Measurements from ENCODE around the gene TICAM1.

TICAM1 gene

DNA sequence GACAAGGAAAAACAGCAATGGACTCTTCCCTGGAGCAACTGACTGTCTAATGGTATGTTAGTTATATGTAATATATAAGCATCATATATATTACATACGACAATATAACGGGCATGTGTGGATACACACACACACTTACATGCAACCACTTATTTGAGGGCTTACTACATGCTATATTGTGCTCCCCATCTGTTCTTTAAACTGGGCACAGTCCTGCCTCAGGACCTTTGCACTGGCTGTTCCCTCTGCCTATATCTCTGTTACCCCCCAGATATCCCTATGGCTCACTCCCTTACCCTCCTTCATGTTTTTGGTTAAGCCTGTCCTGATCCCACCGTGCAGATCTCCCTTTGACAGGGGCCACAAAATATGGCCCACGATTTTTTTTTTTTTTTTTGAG lies 10.2 kb downstream of the TICAM1 start:
- H3K4me3 ChIP-seq (ENCODE audit: low read depth, low read length): no peak overlapping the region
- TF ChIP-seq, protein P1, sequence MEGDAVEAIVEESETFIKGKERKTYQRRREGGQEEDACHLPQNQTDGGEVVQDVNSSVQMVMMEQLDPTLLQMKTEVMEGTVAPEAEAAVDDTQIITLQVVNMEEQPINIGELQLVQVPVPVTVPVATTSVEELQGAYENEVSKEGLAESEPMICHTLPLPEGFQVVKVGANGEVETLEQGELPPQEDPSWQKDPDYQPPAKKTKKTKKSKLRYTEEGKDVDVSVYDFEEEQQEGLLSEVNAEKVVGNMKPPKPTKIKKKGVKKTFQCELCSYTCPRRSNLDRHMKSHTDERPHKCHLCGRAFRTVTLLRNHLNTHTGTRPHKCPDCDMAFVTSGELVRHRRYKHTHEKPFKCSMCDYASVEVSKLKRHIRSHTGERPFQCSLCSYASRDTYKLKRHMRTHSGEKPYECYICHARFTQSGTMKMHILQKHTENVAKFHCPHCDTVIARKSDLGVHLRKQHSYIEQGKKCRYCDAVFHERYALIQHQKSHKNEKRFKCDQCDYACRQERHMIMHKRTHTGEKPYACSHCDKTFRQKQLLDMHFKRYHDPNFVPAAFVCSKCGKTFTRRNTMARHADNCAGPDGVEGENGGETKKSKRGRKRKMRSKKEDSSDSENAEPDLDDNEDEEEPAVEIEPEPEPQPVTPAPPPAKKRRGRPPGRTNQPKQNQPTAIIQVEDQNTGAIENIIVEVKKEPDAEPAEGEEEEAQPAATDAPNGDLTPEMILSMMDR (IDR thresholded peaks at IDR 0.05; ENCODE audit: low read depth, low read length): no peak

DNA sequence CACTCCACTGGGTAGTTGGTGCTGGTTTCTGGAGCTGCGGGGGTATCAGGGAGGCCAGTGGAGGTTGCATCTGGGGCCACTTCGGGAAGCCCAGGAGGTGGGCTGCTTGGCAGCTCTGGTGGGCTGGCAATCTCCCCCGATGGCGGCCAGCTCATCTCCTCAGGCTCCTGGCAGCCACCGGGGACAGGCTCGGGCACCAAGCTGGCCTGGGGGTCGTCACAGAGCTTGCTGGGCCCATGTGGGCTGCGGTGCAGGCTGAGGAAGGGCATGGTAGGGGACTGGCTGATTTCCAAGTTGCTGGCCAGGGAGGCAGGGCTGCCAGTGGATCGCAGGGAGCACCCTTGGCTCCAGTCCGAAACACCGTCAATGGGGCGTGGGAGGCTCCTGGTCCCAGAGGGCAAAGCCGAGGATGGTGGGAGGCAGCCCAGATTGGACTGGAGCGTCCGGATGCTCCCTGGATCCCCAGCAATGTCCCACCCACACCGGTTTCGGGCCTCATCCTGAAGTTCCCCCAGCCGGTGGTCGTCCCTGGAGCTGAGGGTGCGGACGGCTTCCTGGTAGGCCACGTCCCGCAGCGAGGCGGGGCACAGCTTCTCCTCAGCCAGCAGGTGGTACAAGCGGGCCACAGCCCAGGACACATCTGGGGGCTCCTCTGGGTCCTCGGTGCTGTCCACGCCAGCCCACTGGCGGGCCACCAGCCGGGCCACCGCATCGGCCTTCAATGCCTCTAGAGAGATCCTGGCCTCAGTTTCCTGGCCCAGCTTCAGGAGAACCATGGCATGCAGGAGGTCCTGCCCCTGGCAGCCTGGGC lies 13.8 kb downstream of the TICAM1 start:
- TF ChIP-seq, protein P1 (IDR thresholded peaks at IDR 0.05; ENCODE audit: low read depth, low read length): no peak
- H3K4me3 ChIP-seq (ENCODE audit: low read depth, low read length): no peak overlapping the region

DNA sequence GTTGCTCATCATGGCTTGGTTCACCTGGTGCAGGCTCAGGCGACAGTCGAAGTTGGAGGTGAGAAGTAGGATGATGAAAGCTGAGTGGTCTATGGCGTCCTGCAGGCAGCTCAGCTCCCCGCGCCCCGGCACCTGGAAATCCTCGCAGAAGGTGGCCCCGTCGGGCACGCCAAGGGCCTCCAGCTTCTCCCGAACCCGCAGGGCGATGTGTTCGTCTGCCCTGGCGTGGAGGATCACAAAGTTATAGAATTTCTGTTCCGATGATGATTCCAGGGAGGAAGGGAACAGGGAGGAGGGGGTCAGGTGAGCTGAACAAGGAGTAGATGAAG lies 14.6 kb downstream of the TICAM1 start:
- H3K4me3 ChIP-seq (ENCODE audit: low read depth, low read length): no peak overlapping the region
- TF ChIP-seq, protein P1 (IDR thresholded peaks at IDR 0.05; ENCODE audit: low read depth, low read length): no peak

DNA sequence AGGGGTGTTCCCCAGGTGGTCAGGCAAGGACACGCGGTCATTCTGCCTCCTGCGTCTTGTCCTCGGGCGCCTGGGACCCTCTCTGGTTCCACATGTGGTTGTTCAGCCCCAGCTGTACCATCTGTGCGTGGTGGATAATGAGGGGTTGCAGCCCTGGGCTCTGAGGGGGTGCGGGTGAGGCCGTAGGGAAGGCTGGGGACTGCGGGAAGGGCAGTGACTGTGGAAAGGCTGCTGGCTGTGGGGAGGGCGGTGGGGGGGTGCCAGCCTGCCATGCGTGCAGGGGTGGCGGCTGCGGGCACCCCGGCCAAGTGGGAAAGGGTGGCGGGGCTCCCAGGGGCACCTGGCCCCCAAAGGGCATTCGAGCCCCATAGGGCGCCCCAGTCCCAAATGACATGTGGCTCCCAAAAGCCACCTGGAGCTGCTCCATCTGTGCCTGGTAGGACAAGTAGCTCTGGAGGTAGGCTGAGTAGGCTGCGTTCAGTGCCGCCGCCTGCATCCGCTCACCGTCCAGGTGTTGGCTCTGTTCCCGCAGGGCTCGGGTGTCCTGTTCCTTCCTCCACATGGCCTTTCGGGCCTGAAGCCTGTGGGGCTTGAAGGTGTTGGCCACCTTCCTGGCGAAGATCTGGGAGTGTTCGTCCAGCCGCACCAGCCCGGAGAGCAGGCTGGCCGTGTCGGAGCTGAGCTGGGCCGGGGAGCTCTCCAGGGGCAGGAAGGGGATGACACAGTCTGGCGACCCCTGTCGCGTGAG lies 15.1 kb downstream of the TICAM1 start:
- TF ChIP-seq, protein P1 (IDR thresholded peaks at IDR 0.05; ENCODE audit: low read depth, low read length): no peak

DNA sequence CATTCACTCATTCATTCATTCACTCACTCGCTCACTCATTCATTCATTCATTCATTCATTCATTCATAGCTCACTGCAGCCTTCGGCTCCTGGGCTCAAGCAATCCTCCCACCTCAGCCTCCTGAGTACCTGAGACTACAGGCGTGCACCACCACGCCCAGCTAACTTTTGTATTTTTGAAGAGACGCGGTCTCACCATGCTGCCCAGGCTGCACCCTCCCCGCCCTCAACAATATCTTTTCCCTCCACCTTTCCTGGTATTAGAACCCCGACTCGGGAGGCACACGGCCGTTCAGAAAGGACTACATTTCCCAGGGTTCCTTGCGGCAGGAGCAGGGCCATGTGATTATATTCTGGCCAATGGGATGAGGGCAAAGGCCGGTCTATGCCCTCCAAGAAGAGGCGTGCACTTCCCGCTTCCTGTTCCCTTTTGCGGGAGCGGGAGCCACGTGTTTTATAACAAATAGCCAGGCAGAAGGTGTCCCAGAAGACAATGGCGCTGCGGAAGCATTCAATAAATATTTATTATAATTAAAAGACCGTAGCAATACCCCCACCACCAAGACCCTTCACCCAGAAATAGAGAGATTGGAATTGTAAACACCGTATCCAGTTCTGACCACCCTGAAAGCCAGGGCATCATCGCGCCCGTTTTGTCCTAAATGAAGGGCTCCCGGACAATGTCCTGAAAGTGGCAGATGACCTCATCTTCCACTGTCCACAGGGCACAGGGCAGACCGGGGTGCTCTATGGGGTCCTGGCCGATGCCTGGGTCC lies 15.9 kb downstream of the TICAM1 start:
- TF ChIP-seq, protein P1 (IDR thresholded peaks at IDR 0.05; ENCODE audit: low read depth, low read length): no peak

More for the DNA sequence above, 15.1 kb downstream of the TICAM1 start:
- H3K4me3 ChIP-seq (ENCODE audit: low read depth, low read length): no peak overlapping the region

DNA sequence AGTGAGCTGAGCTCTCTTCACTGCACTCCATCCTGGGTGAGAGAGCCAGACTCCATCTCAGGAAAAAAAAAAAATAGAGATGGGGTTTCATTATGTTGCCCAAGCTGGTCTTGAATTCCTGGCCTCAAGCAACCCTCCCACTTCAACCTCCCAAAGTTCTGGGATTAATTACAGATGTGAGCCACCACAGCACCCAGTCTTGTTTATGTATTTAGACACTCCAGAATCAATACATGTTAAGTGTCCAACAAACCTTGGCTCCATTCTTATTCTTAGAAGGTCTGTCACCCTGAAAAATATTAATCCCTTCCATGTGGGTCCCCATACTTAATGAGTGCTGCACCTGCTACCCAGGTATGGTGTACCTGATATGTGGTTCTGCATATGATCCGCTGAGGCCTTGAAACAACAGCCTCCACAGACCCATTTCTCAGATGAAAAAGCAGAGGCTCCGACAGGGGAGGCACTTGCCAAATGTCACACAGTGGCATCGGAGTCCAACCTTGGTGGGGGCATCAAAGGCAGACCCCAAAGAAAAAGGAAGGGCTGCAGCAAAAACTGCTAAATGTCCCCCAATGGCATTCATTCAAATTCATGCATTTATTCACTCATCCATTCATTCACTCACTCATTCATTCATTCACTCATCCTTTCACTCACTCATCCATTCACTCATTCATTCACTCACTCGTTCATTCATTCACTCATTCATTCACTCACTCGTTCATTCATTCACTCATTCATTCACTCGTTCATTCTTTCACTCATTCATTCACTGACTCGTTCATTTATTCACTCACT lies 16.7 kb downstream of the TICAM1 start:
- TF ChIP-seq, protein P1 (IDR thresholded peaks at IDR 0.05; ENCODE audit: low read depth, low read length): no peak
- no peak overlapping the region for H3K4me3 ChIP-seq (ENCODE audit: low read depth, low read length)

More for the DNA sequence above, 15.9 kb downstream of the TICAM1 start:
- H3K4me3 ChIP-seq (ENCODE audit: low read depth, low read length): no peak overlapping the region

Measured in WI38 (cell line).